ENCODE data around the gene SLC22A15. TPM values are rescaled to one million over a fixed set of nuclear protein-coding genes. Genes with fewer than 3 reads are reported as not detected.

SLC22A15 gene
- total RNA-seq, 1 donor from 2014 or later, result 10.3 TPM

DNA sequence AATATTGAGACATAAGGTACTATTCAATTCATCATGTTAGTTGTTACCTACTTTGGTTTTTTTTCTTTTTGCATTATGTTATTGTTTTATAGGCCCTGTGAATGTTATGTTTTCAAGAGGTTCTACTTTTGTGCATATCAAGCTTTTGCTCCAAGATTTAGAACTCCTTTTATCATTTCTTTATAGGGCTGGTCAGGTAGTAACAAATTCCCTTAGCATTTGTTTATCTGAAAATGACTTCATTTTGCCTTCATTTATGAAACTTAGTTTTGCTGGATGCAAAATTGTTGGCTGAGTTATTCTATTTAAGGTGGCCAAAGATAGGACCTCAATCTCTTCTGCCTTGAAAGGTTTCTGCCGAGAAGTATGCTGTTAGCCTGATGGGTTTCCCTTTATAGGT lies 113.6 kb downstream of the SLC22A15 start:
- DNase-seq (ENCODE audit: missing footprints) (no peak), ATAC-seq (no peak)
- intact Hi-C loops (cut with DNase I), result no loop called here

GRCh38 chr1:116091083-116091482 lies 114.8 kb downstream of the SLC22A15 start:
- ATAC-seq (no peak), DNase-seq (ENCODE audit: missing footprints) (no peak)
- intact Hi-C loops (cut with DNase I), result no loop called here

DNA sequence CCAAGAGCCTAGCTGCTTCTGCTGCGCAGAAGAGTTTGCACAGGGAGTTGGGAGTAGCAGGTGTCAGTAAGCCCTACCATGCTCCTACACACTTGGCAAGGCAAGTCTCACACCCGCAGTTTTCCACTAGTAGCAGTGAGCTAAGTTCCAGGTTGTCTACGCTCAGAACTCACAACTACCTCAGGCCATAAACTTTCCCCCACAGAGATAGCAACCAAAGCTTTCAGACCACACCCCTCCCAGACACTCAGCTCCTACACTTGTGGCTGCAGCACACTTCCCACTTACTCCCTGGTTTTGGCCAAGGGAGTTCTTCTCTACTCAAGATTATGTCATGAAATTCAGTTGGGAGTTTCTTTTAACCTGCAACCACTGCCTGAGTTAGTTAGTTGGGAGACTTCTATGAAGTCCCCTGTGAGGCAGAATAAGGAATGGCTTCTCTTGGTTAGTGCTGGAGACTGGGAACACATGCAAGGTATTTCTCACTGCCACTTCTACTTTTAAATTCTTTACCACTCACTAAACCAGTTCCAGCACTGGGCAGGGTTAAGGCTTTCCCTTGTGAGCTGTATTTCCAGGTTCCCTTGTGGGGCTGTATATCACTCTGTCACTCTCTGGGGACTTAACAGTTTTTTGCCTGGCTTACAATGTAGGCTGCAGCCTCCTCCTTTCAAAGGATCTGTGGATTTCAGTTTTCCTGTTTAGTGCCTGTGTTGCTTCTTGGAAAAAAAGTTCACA lies 116.6 kb downstream of the SLC22A15 start:
- no peak for DNase-seq (ENCODE audit: missing footprints)
- intact Hi-C loops (cut with DNase I), result no loop called here
- ATAC-seq, result no peak

DNA sequence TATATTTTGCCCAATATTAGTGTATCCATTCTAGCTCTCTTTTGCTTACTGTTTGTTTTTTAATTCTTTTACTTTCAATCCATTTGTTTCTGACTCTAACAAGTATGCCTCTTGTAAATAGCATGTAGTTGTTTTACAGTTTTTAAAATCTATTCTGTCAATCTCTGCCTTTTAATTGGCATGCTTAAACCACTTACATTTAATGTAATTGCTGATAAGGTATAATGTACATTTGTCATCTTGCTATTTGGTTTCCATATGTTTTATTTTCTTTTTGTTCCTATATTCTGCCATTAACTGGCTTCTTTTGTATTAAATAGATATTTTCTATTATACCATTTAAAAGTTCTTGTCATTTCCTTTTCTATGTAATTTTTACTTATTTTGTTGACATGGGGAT lies 118.7 kb downstream of the SLC22A15 start:
- no peak for ATAC-seq
- intact Hi-C loops (cut with DNase I), result no loop called here

GRCh38 chr1:116096013-116096618 lies 119.8 kb downstream of the SLC22A15 start:
- DNase-seq (ENCODE audit: missing footprints) (no peak), ATAC-seq (no peak)
- intact Hi-C loops (cut with DNase I), result no loop called here

More for the DNA sequence above, 118.7 kb downstream of the SLC22A15 start:
- no peak for DNase-seq (ENCODE audit: missing footprints)

DNA sequence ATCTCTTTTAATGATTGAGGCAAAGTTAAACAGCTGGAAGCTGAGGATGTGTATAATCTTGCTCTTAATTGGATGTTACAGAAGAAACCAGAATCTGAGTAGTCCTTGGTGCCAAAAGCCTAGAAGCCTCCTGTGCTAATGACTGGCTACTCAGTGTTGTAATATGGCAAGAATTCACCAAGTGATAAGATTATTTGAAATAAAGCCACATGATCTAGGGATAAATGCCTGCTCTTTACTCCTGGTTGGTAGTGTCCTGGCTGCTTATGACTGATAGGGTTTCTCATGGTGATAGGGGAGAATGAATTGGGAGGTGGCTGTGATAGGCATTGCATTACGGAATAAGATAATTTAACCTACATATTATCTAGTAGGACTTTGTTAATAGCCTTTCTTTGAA lies 121.3 kb downstream of the SLC22A15 start:
- no peak for DNase-seq (ENCODE audit: missing footprints)
- ATAC-seq, result no peak
- intact Hi-C loops (cut with DNase I), result no loop called here

DNA sequence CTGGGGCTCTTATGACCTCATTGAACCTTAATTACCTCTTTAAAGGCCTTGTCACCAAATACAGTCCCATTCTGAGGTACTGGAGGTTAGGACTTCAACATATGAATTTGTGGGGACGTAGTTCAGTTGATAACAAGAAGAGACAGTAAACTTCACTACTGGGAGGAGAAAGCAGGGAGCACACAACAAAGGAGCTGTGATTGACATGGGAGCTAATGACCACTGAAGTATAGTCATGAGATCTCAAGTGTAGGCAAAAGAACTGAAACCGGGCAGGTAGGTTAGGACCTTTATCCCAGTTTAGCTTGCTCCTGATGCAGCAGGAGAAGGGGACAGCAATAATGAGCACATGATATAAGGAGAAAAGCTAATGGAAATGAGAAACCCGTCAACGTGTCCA lies 123.1 kb downstream of the SLC22A15 start:
- DNase-seq (ENCODE audit: missing footprints), result no peak
- no peak for ATAC-seq
- intact Hi-C loops (cut with DNase I), result no loop called here

DNA sequence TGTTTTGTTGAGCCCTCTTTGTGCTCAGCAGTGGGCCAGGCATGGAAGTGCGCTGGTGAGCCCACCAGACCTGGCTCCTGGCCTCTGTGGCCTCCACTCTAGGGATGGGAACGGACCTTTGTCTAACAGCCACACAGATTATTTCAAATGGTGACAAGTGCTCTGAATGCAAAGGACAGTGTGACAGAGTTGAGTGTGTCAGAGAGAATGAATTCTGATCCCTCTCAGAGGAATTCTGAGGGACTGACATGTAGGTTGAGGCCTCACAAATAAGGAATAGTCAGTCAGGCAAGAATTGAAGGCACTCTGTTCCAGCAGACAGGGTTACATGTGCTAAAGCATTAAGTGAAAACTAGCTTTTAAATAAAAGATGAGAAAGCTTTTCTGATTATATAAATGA lies 123.6 kb downstream of the SLC22A15 start:
- DNase-seq (ENCODE audit: missing footprints) (no peak), ATAC-seq (no peak)
- intact Hi-C loops (cut with DNase I), result no loop called here

DNA sequence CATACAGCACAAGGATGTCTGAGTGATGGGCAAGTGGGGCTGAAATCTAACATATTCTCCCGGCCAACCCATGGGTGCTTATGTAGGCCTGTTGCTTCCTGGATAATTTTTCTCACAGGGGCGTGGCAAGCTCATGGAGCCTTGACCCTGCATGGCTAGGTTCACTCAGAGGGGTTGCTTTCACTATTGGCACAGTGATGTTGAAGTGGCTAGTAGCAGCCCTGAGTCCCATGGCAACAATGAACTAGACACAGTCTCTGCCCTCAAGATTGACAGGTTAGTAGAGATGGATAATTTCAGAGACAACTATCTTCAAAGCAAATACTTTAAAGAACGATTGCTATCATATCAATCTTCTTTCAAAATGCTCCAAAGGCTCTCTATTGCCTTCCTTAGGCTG lies 128.4 kb downstream of the SLC22A15 start:
- intact Hi-C loops (cut with DNase I), result no loop called here
- ATAC-seq (no peak), DNase-seq (ENCODE audit: missing footprints) (no peak)

DNA sequence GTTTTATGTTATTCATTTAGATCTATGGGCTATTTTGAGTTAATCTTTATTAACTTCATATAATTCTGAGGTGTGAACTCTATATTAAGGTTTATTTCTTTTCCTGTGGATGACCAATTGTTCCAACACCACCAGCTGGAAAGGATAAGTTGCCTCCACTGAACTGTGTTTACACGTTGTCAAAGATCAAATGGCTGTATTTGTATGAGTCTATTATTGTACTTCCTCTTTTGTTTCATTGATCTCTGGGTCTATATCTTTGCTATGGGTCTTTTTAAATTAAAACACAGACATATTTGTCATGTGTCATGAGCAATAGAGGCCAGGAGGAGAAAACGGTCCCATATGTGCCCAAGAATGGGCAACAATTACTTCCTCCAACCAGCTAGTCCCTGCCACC lies 129.7 kb downstream of the SLC22A15 start:
- no peak for ATAC-seq
- intact Hi-C loops (cut with DNase I), result no loop called here
- DNase-seq (ENCODE audit: missing footprints), result no peak

DNA sequence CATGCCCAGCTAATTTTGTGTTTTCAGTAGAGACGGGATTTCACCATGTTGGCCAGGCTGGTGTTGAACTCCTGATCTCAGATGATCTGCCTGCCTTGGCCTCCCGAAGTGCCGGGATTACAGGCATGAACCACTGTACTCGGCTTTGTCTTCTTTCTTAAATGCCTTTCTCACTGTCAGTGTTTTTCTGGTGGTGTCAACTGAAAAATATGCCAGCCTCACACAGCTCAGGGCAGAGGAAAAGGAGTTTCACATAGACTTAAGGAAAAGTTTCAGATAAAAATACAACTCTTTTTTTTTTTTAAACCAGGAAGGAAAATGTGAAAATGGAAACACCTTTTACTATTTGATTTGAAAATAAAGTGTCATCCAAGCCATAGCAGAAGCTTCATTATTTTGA lies 130.3 kb downstream of the SLC22A15 start:
- ATAC-seq (no peak), DNase-seq (ENCODE audit: missing footprints) (no peak)
- intact Hi-C loops (cut with DNase I), result no loop called here

DNA sequence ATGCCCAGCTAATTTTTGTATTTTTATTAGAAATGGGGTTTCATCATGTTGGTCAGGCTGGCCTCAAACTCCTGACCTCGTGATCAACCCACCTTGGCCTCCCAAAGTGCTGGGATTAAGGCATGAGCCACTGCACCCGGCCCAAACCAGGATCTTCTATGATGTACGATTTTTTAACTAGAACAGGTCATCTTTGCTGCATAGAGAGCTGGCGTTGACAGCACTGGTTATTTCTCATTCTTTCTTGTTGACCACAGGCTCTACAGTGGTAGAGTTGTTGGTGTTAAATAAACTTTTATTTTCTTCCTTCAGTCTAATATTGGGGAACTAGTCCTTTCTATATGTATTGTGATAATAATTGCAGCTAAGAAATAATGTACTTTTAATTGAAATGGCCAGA lies 131.1 kb downstream of the SLC22A15 start:
- intact Hi-C loops (cut with DNase I), result no loop called here
- ATAC-seq (no peak), DNase-seq (ENCODE audit: missing footprints) (no peak)

- intact Hi-C loops (cut with DNase I), result no loop called here
- ATAC-seq, result peak; percentile 38
Observed at GRCh38 chr1:116110567-116111523, 134.5 kb downstream of the SLC22A15 start, which contains the start of gene MAB21L3. Gene MAB21L3 (plus strand): TSS chr1:116111399. CDS start chr1:116112616, 1,217 bp downstream.

DNA sequence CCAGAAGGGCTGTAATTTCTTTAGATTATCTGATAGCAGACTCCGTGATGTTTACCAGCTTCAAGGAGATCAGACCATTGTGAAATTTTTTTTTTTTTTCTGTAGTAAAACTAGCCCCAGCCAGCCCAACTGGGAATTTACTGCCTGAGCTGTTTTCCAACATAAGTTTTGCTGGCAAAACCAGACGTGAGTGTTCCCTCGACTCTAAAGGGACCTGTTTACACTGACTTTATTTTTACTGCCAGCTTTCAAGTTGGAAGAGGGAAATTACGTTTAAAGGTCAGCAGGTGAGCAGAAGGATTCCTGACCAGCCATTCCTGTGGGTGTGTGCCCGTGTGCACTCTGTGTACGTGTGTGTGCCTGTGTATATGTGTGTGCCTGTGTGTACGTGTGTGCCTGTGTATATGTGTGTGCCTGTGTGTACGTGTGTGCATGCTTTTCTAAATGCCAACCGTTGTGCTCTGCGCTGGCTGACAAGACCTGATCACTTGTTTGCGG lies 135.3 kb downstream of the SLC22A15 start:
- DNase-seq (ENCODE audit: missing footprints), result no peak
- intact Hi-C loops (cut with DNase I), result no loop called here
- no peak for ATAC-seq

More at GRCh38 chr1:116110567-116111523, 134.5 kb downstream of the SLC22A15 start, which contains the start of gene MAB21L3:
- DNase-seq (ENCODE audit: missing footprints), result no peak

DNA sequence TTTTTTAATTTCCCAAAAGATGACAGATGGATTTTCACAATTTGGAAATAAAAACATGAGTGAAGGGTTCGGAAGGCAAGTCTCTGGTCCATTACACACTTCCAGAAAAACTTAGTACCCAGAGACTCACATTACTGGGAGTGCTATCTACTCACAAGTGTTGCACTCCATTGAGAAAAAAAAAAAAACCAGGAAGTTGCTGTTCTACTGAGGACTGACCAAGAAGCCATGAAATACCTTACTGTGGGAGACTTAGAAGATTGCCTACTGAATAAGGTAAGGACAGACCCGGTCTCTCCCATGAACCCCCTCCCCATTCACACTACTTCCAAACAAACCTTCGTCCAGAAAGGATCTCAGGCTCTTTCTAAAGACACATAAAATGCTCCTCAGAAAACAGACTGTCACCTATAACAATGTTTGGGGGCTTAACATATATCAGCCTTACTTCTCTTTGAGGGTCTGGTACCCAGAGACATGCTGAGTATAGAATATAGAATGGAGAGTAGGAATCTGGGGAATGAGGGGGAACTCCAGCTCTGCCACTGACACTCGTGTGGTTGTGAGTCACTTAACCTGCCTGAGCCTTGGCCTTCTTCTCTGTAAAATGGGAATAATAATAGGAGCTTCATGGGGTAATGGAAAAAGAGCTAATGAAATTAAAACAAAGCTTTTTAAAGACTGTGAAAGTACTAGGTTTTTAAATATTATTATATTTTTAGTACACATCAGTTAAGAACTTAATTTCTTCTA lies 136.3 kb downstream of the SLC22A15 start:
- intact Hi-C loops (cut with DNase I), result no loop called here
- ATAC-seq (no peak), DNase-seq (ENCODE audit: missing footprints) (no peak)

GRCh38 chr1:116113615-116114014 lies 137.3 kb downstream of the SLC22A15 start:
- intact Hi-C loops (cut with DNase I), result no loop called here
- DNase-seq (ENCODE audit: missing footprints) (peak; percentile 63), ATAC-seq (no peak)

DNA sequence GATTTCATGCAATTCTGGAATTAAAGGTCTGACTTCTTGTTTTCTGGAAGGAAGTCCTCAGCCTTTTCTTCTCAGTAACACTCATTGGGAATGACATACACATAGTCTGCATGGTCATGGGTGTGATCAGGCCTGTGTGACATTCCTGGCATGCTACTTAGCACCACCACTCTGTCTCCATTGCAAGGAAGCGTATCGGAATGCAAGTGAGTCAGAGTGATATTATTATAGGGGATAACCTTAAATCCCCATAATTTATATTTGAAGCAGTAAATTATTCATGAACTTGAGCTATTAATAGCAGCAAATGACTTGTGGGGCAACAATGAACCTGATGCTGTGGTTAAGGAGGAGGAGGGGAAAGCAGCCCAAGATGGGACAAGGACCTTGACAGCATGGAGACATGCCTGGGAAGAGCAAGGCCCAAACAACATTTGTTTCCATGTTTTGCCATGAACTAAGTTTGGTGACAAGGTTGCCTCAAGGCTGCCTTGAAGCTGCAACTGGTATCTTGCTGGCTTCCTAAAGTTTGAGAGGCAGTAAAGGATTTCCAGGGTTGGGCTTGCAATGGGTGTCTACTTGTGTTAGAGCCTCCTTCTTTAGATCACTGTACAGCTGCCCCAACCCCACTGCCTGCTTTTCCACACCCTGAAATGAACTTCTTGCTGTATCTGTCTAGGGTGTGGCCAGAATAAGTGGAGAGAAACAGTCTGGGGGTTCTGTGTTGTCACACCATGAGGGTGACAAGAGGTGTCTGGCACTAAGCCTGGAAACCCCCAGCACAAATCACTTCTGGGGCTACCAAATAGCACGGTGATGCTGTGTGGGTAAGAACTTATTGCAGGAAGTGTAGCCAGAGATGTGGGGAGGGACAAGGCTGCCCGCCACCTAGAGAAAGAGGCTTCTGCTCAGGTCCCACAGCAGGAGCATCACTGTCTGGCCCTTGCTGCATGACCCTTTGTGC lies 139.4 kb downstream of the SLC22A15 start:
- no peak for ATAC-seq
- no peak for DNase-seq (ENCODE audit: missing footprints)
- intact Hi-C loops (cut with DNase I), result no loop called here

Measured in Right ventricle myocardium inferior (tissue), 1 donor.